HG02870 (cell line): ENCODE data around the gene ACTL10.
"Not testable (repeated sequence)": the region's sequence is repeated elsewhere in the genome, so short reads cannot be mapped to it uniquely, and the experiment has no call there.

Experiments used
- ATAC-seq: cut with Tn5 transposase; IDR thresholded peaks from one replicate; pipeline ENCODE4 v1.9.1; 2021; ENCODE audit warnings: mild to moderate bottlenecking, moderate library complexity; ENCODE audit not compliant: unreplicated experiment

ACTL10 gene

GRCh38 chr20:33693741-33694638, 27.2 kb downstream of the ACTL10 start:
- no peak for ATAC-seq

- ATAC-seq, result no peak
Measured at GRCh38 chr20:33694639-33695012, 27.9 kb downstream of the ACTL10 start.

- no peak for ATAC-seq
Measured at GRCh38 chr20:33696448-33696847, 29.7 kb downstream of the ACTL10 start.

GRCh38 chr20:33697129-33697528, 30.4 kb downstream of the ACTL10 start:
- ATAC-seq, result no peak

- ATAC-seq, result not testable (repeated sequence)
Measured at GRCh38 chr20:33698966-33699365, 32.2 kb downstream of the ACTL10 start.

- not testable (repeated sequence) for ATAC-seq
Measured at GRCh38 chr20:33700696-33701441, 34.1 kb downstream of the ACTL10 start.

GRCh38 chr20:33701629-33702450, 35.1 kb downstream of the ACTL10 start:
- no peak for ATAC-seq

GRCh38 chr20:33702861-33703260, 36.1 kb downstream of the ACTL10 start:
- no peak for ATAC-seq

GRCh38 chr20:33703498-33704137, 36.9 kb downstream of the ACTL10 start:
- no peak for ATAC-seq

GRCh38 chr20:33704197-33704924, 37.6 kb downstream of the ACTL10 start:
- ATAC-seq, result no peak

GRCh38 chr20:33707668-33708067, 40.9 kb downstream of the ACTL10 start:
- ATAC-seq, result no peak

GRCh38 chr20:33709398-33709797, 42.7 kb downstream of the ACTL10 start:
- ATAC-seq, result no peak

GRCh38 chr20:33709905-33710541, 43.3 kb downstream of the ACTL10 start:
- no peak for ATAC-seq

- ATAC-seq, result no peak
Measured at GRCh38 chr20:33710681-33711445, 44.1 kb downstream of the ACTL10 start.

- ATAC-seq, result no peak
Measured at GRCh38 chr20:33711446-33711738, 44.6 kb downstream of the ACTL10 start.

GRCh38 chr20:33713865-33714367, 47.2 kb downstream of the ACTL10 start:
- no peak for ATAC-seq

GRCh38 chr20:33716498-33716897, 49.8 kb downstream of the ACTL10 start:
- ATAC-seq, result no peak
